A549 (cell line): ENCODE results near the gene TBC1D22A. TPM values are rescaled to one million over a fixed set of nuclear protein-coding genes. Genes with fewer than 3 reads are reported as not detected.

ENCODE experiments used
- ATAC-seq, 2 experiments: fragments of 200-7000 bp in 1 of 2; fragments of >200 bp in 1 of 2; cut with Nextera tagmentation in 1 of 2; cut with Tn5 transposase in 1 of 2; 3 replicates each; pipeline versions ENCODE4 v1.8.0 to v1.9.1; 2018 to 2020; ENCODE audit warnings: mild to moderate bottlenecking in 1 of 2, moderate library complexity in 1 of 2
- CTCF ChIA-PET: fragments of 300-600 bp; sonication (Branson Sonifier 250); formaldehyde crosslinking; extraction: SDS; loops from one replicate; lab custom pipeline; 2021; ENCODE audit warnings: antibody characterized with exemption, inconsistent platforms; lab: Yijun Ruan, JAX
- POLR2A ChIA-PET: fragments of 350-600 bp; formaldehyde crosslinking; extraction: SDS; loops from one replicate; lab custom pipeline; 2021; ENCODE audit warnings: antibody characterized with exemption, inconsistent platforms; lab: Yijun Ruan, JAX
- DNase-seq, 2 experiments: peaks; one replicate each; pipeline versions ENCODE4 v3.0.0 to v3.0.0-alpha.2; 2011 to 2016; ENCODE audit warnings: low read depth in 1 of 2, low spot score in 1 of 2
- FAIRE-seq: peaks from 2 replicates; lab custom pipeline; 2011; peaks lifted over from hg19 to GRCh38; lab: Jason Lieb, UNC
- H3K27ac ChIP-seq, 2 experiments: fragments of >200 bp; sonication (Bioruptor Twin); formaldehyde crosslinking; 3 replicates each; pipeline ENCODE4 v1.5.1; 2016 to 2017
- H3K4me1 ChIP-seq: fragments of >200 bp; sonication (Bioruptor Twin); formaldehyde crosslinking; 3 replicates; pipeline ENCODE4 v1.6.1; 2016
- H3K4me2 ChIP-seq: fragments of >200 bp; sonication (Bioruptor Twin); formaldehyde crosslinking; 3 replicates; pipeline ENCODE4 v1.6.1; 2016
- H3K4me3 ChIP-seq: fragments of >200 bp; sonication (Bioruptor Twin); formaldehyde crosslinking; 3 replicates; pipeline ENCODE4 v1.5.1; 2016
- H3K9me3 ChIP-seq: fragments of >200 bp; sonication (Bioruptor Twin); formaldehyde crosslinking; 3 replicates; pipeline ENCODE4 v1.6.1; 2016
- CBX2 ChIP-seq: fragments of 200-600 bp; sonication (generic); IDR thresholded peaks from 2 replicates; pipeline ENCODE4 v1.6.1; 2016; ENCODE audit warnings: low read depth, mild to moderate bottlenecking, borderline replicate concordance
- CHD2 ChIP-seq: fragments of 150-350 bp; IDR thresholded peaks from 2 replicates; pipeline ENCODE4 v1.6.1; 2014; ENCODE audit warnings: low read length; ENCODE audit not compliant: partially characterized antibody
- CHD4 ChIP-seq: fragments of 200-600 bp; sonication (generic); IDR thresholded peaks from 2 replicates; pipeline ENCODE4 v1.6.1; 2016; ENCODE audit warnings: antibody characterized with exemption, mild to moderate bottlenecking, borderline replicate concordance
- EHF ChIP-seq: fragments of 250-450 bp; sonication (Bioruptor Pico); IDR thresholded peaks from 2 replicates; pipeline ENCODE4 v1.5.0; 2020; ENCODE audit warnings: mild to moderate bottlenecking
- ESRRA ChIP-seq: fragments of 150-350 bp; IDR thresholded peaks from 2 replicates; pipeline ENCODE4 v1.6.1; 2014; ENCODE audit warnings: mild to moderate bottlenecking, low read length, borderline replicate concordance
- FOSL2 ChIP-seq, 2 experiments: fragments of 450-650 bp in 1 of 2; fragments of >200 bp in 1 of 2; sonication (Bioruptor Twin) in 1 of 2; formaldehyde crosslinking; IDR thresholded peaks; 2 replicates each; pipeline versions ENCODE4 v1.5.0 to v1.6.1; 2016 to 2020; ENCODE audit warnings: mild to moderate bottlenecking in 1 of 2, moderate library complexity in 1 of 2
- FOXS1 ChIP-seq: fragments of 250-450 bp; sonication (Bioruptor Pico); IDR thresholded peaks from 2 replicates; pipeline ENCODE4 v1.5.0; 2020; ENCODE audit warnings: mild to moderate bottlenecking, moderate library complexity
- GATA3 ChIP-seq: IDR thresholded peaks from 2 replicates; pipeline ENCODE4 v1.6.1; 2012; ENCODE audit warnings: borderline replicate concordance
- HOXB13 ChIP-seq: fragments of 250-450 bp; sonication (Bioruptor Pico); IDR thresholded peaks from 2 replicates; pipeline ENCODE4 v1.5.0; 2020; ENCODE audit warnings: low read depth, mild to moderate bottlenecking, moderate library complexity
- HOXB5 ChIP-seq: fragments of 250-450 bp; sonication (Bioruptor Pico); IDR thresholded peaks from 2 replicates; pipeline ENCODE4 v1.5.0; 2020; ENCODE audit warnings: mild to moderate bottlenecking, moderate library complexity
- JUN ChIP-seq, 2 experiments: fragments of >200 bp; sonication (Bioruptor Twin); formaldehyde crosslinking; IDR thresholded peaks; 2 replicates in 1 of 2; 3 replicates in 1 of 2; pipeline ENCODE4 v1.6.1; 2016 to 2017
- JUNB ChIP-seq: fragments of >200 bp; sonication (Bioruptor Twin); formaldehyde crosslinking; IDR thresholded peaks from 2 replicates; pipeline ENCODE4 v1.6.1; 2016
- KDM1A ChIP-seq: fragments of 200-600 bp; sonication (generic); IDR thresholded peaks from 2 replicates; pipeline ENCODE4 v1.6.1; 2016; ENCODE audit warnings: low read depth, mild to moderate bottlenecking
- MAZ ChIP-seq: fragments of 150-350 bp; IDR thresholded peaks from 2 replicates; pipeline ENCODE4 v1.6.1; 2014; ENCODE audit warnings: antibody characterized with exemption, low read depth, low read length, borderline replicate concordance
- MYC ChIP-seq: IDR thresholded peaks from 2 replicates; pipeline ENCODE4 v1.6.1; 2012; ENCODE audit warnings: mild to moderate bottlenecking, inconsistent platforms, low read length, improper control_type of control experiment, borderline replicate concordance
- NPAS2 ChIP-seq: fragments of 250-450 bp; sonication (Bioruptor Pico); IDR thresholded peaks from 2 replicates; pipeline ENCODE4 v1.8.0; 2022; ENCODE audit warnings: mild to moderate bottlenecking, moderate library complexity, borderline replicate concordance
- NR3C1 ChIP-seq: fragments of >200 bp; sonication (Bioruptor Twin); formaldehyde crosslinking; IDR thresholded peaks from 3 replicates; pipeline ENCODE4 v1.6.1; 2017
- PHF8 ChIP-seq: fragments of 200-600 bp; sonication (generic); IDR thresholded peaks from 2 replicates; pipeline ENCODE4 v1.6.1; 2016; ENCODE audit warnings: low read depth, mild to moderate bottlenecking, antibody characterized with exemption, moderate library complexity, borderline replicate concordance
- RARB ChIP-seq: fragments of 250-450 bp; sonication (Bioruptor Pico); IDR thresholded peaks from 2 replicates; pipeline ENCODE4 v1.8.0; 2021; ENCODE audit warnings: mild to moderate bottlenecking, moderate library complexity
- RFX5 ChIP-seq: fragments of 450-650 bp; IDR thresholded peaks from 2 replicates; pipeline ENCODE4 v1.7.1; 2014; ENCODE audit warnings: antibody characterized with exemption, mild to moderate bottlenecking, moderate library complexity
- RNF2 ChIP-seq: fragments of 200-600 bp; sonication (generic); IDR thresholded peaks from 2 replicates; pipeline ENCODE4 v1.6.1; 2016; ENCODE audit warnings: low read depth, mild to moderate bottlenecking, antibody characterized with exemption, moderate library complexity, borderline replicate concordance
- SREBF2 ChIP-seq: fragments of 450-650 bp; IDR thresholded peaks from 2 replicates; pipeline ENCODE4 v1.6.1; 2014; ENCODE audit warnings: mild to moderate bottlenecking, moderate library complexity
- TFCP2L1 ChIP-seq: fragments of 250-450 bp; sonication (Bioruptor Pico); IDR thresholded peaks from 2 replicates; pipeline ENCODE4 v1.5.0; 2021; ENCODE audit warnings: mild to moderate bottlenecking
- TP53 ChIP-seq: fragments of 250-450 bp; sonication (Bioruptor Pico); IDR thresholded peaks from 2 replicates; pipeline ENCODE4 v1.5.0; 2021; ENCODE audit warnings: mild to moderate bottlenecking, moderate library complexity
- ZC3H11A ChIP-seq: fragments of 450-650 bp; IDR thresholded peaks from 2 replicates; pipeline ENCODE4 v1.6.1; 2014; ENCODE audit warnings: antibody characterized with exemption, mild to moderate bottlenecking
- ZFP36 ChIP-seq: fragments of 450-650 bp; IDR thresholded peaks from 2 replicates; pipeline ENCODE4 v1.6.1; 2014; ENCODE audit warnings: borderline replicate concordance; ENCODE audit not compliant: partially characterized antibody
- ZNF302 ChIP-seq: fragments of 250-450 bp; sonication (Bioruptor Pico); IDR thresholded peaks from 2 replicates; pipeline ENCODE4 v1.9.0; 2021; ENCODE audit warnings: inconsistent platforms, mild to moderate bottlenecking, moderate library complexity
- WGBS: methylation state at CpG from one replicate; pipeline ENCODE4 v1.1.6; 2017; ENCODE audit errors: missing lambda C conversion rate; 5-methylcytosine and 5-hydroxymethylcytosine counted together
- polyA plus RNA-seq, 4 experiments: library from polyadenylated mRNA; depleted of rRNA in 3 of 4; stranded (reverse); fragments of >200 nt; fragmentation: RNase III in 1 of 4; extraction: RNeasy Plus Mini Kit Qiagen cat#74134 plus additional on column Dnase treatment in 1 of 4; gene quantifications; 2 replicates in 3 of 4; 3 replicates in 1 of 4; pipeline ENCODE4 v1.2.3, GENCODE V29; 2011 to 2017
- TF ChIP-seq, protein P1 (sequence below): fragments of >200 bp; sonication (Bioruptor Twin); formaldehyde crosslinking; IDR thresholded peaks from 3 replicates; pipeline ENCODE4 v1.5.1; 2016
- TF ChIP-seq, protein P2 (sequence below): IDR thresholded peaks from 2 replicates; pipeline ENCODE4 v1.6.1; 2012
- TF ChIP-seq, protein P3 (sequence below): fragments of 450-650 bp; IDR thresholded peaks from 2 replicates; pipeline ENCODE4 v1.6.1; 2014; ENCODE audit warnings: antibody characterized with exemption

Gene TBC1D22A
- polyA plus RNA-seq, 2 of the 4 experiments (the other 2 are of a cell fraction) = 8.9 to 10.8 TPM

GRCh38 chr22:46990937-46991550, 228.6 kb downstream of the TBC1D22A start:
- Histone ChIP-seq H3K4me1 (no peaks in the 10 kb centered on the region), H3K27ac (no peak overlapping the region), H3K4me2 (no peak overlapping the region), H3K9me3 (no peaks in the 10 kb centered on the region), H3K4me3 (no peak overlapping the region)
- 92% methylated on average over 12 of the region's 12 CpGs for WGBS
- ATAC-seq = no peak
- POLR2A ChIA-PET = no interaction called here
- DNase-seq = no peak
- FAIRE-seq = no peak
- TF ChIP-seq KDM1A (no peak), NPAS2 (CRISPR knock-in tag) (no peak), GATA3 (no peak), SREBF2 (no peak), ZNF302 (CRISPR knock-in tag) (no peak), EHF (CRISPR knock-in tag) (no peak), MAZ (no peak), TFCP2L1 (CRISPR knock-in tag) (no peak), ZFP36 (no peak), CHD2 (no peak), CHD4 (no peak)
- TF ChIP-seq, protein P1, sequence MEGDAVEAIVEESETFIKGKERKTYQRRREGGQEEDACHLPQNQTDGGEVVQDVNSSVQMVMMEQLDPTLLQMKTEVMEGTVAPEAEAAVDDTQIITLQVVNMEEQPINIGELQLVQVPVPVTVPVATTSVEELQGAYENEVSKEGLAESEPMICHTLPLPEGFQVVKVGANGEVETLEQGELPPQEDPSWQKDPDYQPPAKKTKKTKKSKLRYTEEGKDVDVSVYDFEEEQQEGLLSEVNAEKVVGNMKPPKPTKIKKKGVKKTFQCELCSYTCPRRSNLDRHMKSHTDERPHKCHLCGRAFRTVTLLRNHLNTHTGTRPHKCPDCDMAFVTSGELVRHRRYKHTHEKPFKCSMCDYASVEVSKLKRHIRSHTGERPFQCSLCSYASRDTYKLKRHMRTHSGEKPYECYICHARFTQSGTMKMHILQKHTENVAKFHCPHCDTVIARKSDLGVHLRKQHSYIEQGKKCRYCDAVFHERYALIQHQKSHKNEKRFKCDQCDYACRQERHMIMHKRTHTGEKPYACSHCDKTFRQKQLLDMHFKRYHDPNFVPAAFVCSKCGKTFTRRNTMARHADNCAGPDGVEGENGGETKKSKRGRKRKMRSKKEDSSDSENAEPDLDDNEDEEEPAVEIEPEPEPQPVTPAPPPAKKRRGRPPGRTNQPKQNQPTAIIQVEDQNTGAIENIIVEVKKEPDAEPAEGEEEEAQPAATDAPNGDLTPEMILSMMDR = no peak
- TF ChIP-seq, protein P2, sequence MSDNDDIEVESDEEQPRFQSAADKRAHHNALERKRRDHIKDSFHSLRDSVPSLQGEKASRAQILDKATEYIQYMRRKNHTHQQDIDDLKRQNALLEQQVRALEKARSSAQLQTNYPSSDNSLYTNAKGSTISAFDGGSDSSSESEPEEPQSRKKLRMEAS = no peak
- TF ChIP-seq, protein P3, sequence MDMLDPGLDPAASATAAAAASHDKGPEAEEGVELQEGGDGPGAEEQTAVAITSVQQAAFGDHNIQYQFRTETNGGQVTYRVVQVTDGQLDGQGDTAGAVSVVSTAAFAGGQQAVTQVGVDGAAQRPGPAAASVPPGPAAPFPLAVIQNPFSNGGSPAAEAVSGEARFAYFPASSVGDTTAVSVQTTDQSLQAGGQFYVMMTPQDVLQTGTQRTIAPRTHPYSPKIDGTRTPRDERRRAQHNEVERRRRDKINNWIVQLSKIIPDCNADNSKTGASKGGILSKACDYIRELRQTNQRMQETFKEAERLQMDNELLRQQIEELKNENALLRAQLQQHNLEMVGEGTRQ = no peak
- CTCF ChIA-PET = no interaction called here

GRCh38 chr22:46991666-46992065, 229.2 kb downstream of the TBC1D22A start:
- ChIA-PET CTCF (no interaction called here), POLR2A (no interaction called here)
- no peak for ATAC-seq
- H3K4me3 ChIP-seq = no peak overlapping the region
- H3K27ac ChIP-seq = no peak overlapping the region
- no peak for DNase-seq
- no peak overlapping the region for H3K4me2 ChIP-seq
- TF ChIP-seq RARB (CRISPR knock-in tag) (no peak), JUN (IDR thresholded peaks at IDR 0.05) (no peak), MAZ (no peak), HOXB13 (CRISPR knock-in tag) (no peak), CBX2 (no peak), TFCP2L1 (CRISPR knock-in tag) (no peak), FOXS1 (CRISPR knock-in tag) (no peak), FOSL2 (IDR thresholded peaks at IDR 0.05) (no peak), FOSL2 (CRISPR knock-in tag; IDR thresholded peaks at IDR 0.05) (no peak), ZC3H11A (no peak), PHF8 (no peak), KDM1A (no peak), RNF2 (no peak), JUNB (no peak), NR3C1 (no peak), TP53 (no peak), HOXB5 (CRISPR knock-in tag) (no peak), MYC (no peak), ESRRA (no peak), RFX5 (no peak)
- TF ChIP-seq, protein P2 = no peak
- H3K4me1 ChIP-seq = no peaks in the 10 kb centered on the region
- no peaks in the 10 kb centered on the region for H3K9me3 ChIP-seq
- FAIRE-seq = no peak
- WGBS = 93% methylated on average over 11 of the region's 14 CpGs
